OCI-LY3 (cell line): Measurements from ENCODE around the gene MAP2K7.

Experiments used
- H2AFZ ChIP-seq: fragments of 200-600, 300-600 bp; shearing (Covaris generic); 2 replicates; pipeline ENCODE4 v1.6.0; 2014; ENCODE audit warnings: antibody characterized with exemption, low read depth, low read length
- H3K27ac ChIP-seq: fragments of 200-600, 300-600 bp; sonication (generic); 2 replicates; pipeline ENCODE4 v1.5.1; 2014; ENCODE audit warnings: mild to moderate bottlenecking, low read length, moderate library complexity, mixed read lengths
- H3K27me3 ChIP-seq: fragments of 200-600, 300-600 bp; sonication (generic); 2 replicates; pipeline ENCODE4 v1.6.1; 2014; ENCODE audit warnings: low read depth, low read length, mixed read lengths
- H3K36me3 ChIP-seq: fragments of 200-600, 300-600 bp; sonication (generic); replicated peaks from 2 replicates; pipeline ENCODE3; 2014; ENCODE audit warnings: low read depth, low read length, mixed read lengths
- H3K4me1 ChIP-seq: fragments of 300-600, 200-600 bp; sonication (generic); 2 replicates; pipeline ENCODE4 v1.6.1; 2014; ENCODE audit warnings: low read length, mixed read lengths
- H3K4me2 ChIP-seq: fragments of 200-600, 300-600 bp; sonication (generic); 2 replicates; pipeline ENCODE4 v1.6.1; 2014; ENCODE audit warnings: low read length, mixed read lengths
- H3K4me3 ChIP-seq: fragments of 300-600, 200-600 bp; sonication (generic); 2 replicates; pipeline ENCODE4 v1.5.1; 2014; ENCODE audit warnings: antibody characterized with exemption, mild to moderate bottlenecking, low read length, moderate library complexity
- H3K79me2 ChIP-seq: fragments of 300-600, 200-600 bp; shearing (Covaris generic); 2 replicates; pipeline ENCODE4 v1.6.1; 2014; ENCODE audit warnings: mild to moderate bottlenecking, low read length, mixed read lengths
- H3K9ac ChIP-seq: fragments of 300-600, 200-600 bp; shearing (Covaris generic); 2 replicates; pipeline ENCODE4 v1.6.0; 2014; ENCODE audit warnings: mild to moderate bottlenecking, low read length, moderate library complexity
- H3K9me3 ChIP-seq: fragments of 200-600, 300-600 bp; shearing (Covaris generic); 2 replicates; pipeline ENCODE4 v1.6.1; 2014; ENCODE audit warnings: low read length, mixed read lengths; ENCODE audit not compliant: insufficient read depth
- H4K20me1 ChIP-seq: fragments of 200-600, 300-600 bp; sonication (generic); 2 replicates; pipeline ENCODE4 v1.6.1; 2016; ENCODE audit warnings: low read length, mixed read lengths; ENCODE audit not compliant: insufficient read depth
- EZH2phosphoT487 ChIP-seq: fragments of 200-600 bp; shearing (Covaris generic); IDR thresholded peaks from 2 replicates; pipeline ENCODE4 v1.6.1; 2018; ENCODE audit warnings: antibody characterized with exemption, mixed run types, low read depth
- TF ChIP-seq, protein P1 (sequence below): fragments of 200-600, 300-600 bp; sonication (generic); IDR thresholded peaks from 2 replicates; pipeline ENCODE4 v1.5.1; 2014; ENCODE audit warnings: antibody characterized with exemption, low read length, low read depth

The MAP2K7 gene

DNA sequence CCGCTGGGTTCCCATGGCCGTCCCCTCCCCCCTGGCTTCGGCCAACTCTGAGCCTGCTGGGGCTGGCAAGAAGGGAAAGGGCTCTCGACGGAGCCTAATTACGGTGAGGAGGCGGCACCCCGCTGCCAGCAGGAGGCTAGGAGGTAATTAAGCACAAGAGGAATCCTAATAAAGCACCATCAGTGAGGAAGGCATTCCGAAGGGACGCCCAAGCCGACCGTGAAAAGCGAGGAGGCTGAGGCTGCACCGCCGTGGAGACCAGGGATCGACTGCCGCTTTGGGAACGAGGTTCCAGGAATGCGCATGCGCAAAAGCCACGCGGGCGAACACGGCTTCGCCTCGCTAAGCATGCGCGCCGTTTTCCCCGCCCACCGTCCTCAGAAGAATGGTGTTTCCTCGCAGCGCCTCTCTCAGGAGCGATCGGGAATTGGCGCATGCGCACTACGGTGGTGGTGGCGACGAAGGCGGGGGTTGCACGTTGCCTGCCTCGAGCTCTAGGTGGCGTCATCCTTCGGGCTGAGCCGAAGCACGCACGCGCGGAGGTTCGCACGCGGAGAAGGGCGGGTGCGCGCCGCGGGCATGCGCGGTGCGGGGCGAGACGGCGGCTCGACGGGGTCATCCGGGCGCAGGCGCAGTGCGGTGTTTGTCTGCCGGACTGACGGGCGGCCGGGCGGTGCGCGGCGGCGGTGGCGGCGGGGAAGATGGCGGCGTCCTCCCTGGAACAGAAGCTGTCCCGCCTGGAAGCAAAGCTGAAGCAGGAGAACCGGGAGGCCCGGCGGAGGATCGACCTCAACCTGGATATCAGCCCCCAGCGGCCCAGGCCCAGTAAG, at the start of gene MAP2K7:
MAP2K7 (plus strand) TSS at position 634 of the 830 bp plus-strand sequence; CDS start at position 702, 68 bp downstream.
- Histone ChIP-seq H3K9me3 (no peaks in the 10 kb centered on the region), H3K36me3 (peaks cover 6% of the 10 kb centered on the region), H3K27ac (peak within 1 kb of the TSS; percentile 58), H4K20me1 (peaks cover 29% of the 10 kb centered on the region), H3K4me2 (peak within 1 kb of the TSS; percentile 99), H2AFZ (peak within 1 kb of the TSS; percentile 79), H3K27me3 (no peaks in the 10 kb centered on the region), H3K9ac (peak within 1 kb of the TSS; percentile 93), H3K4me3 (peak within 1 kb of the TSS; percentile 95), H3K4me1 (peaks cover 16% of the 10 kb centered on the region), H3K79me2 (peaks cover 52% of the 10 kb centered on the region)
- TF ChIP-seq, protein P1, sequence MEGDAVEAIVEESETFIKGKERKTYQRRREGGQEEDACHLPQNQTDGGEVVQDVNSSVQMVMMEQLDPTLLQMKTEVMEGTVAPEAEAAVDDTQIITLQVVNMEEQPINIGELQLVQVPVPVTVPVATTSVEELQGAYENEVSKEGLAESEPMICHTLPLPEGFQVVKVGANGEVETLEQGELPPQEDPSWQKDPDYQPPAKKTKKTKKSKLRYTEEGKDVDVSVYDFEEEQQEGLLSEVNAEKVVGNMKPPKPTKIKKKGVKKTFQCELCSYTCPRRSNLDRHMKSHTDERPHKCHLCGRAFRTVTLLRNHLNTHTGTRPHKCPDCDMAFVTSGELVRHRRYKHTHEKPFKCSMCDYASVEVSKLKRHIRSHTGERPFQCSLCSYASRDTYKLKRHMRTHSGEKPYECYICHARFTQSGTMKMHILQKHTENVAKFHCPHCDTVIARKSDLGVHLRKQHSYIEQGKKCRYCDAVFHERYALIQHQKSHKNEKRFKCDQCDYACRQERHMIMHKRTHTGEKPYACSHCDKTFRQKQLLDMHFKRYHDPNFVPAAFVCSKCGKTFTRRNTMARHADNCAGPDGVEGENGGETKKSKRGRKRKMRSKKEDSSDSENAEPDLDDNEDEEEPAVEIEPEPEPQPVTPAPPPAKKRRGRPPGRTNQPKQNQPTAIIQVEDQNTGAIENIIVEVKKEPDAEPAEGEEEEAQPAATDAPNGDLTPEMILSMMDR, result peak; percentile 88
- TF ChIP-seq EZH2phosphoT487, result no peak

DNA sequence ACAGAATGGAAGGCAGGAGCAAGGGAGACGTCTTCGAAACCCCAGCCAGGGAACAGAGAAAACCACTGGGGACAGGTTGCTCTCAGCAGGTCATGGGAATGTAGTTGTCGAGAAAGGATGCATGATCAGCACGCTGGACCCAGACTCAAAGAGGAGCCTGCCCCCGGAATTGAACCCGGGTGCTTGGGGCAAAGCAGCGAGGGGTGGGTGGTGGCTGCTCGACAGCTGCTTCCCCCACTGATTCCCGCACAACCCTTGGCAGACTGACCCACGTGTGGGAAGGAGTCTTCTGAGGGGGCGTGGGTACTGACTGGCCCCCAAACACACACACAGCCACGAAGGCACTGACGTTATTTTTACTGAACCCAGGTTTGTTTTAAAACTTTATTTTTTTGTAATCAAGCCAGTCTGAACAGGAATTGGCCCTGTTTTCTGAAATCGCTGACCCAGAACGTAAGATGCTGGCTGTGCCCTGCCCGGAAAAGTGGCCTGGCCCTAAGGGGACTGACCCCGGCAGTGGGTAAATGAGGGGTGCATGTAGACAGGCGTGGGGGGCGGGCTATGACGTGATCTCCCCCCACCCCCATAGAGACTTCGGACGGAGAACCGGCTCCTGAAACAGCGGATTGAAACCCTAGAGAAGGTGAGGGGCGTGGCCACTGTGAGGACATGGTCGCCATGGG, 48.1 kb upstream of the MAP2K7 start:
- Histone ChIP-seq H3K36me3 (no peaks in the 10 kb centered on the region), H4K20me1 (no peaks in the 10 kb centered on the region), H3K27ac (no peak overlapping the region), H2AFZ (no peak overlapping the region), H3K9ac (no peak overlapping the region), H3K4me2 (no peak overlapping the region), H3K4me1 (peaks cover 5% of the 10 kb centered on the region; the same call in 1 of the 2 replicates), H3K27me3 (peaks cover 11% of the 10 kb centered on the region; the same call in 1 of the 2 replicates), H3K4me3 (no peak overlapping the region), H3K9me3 (no peaks in the 10 kb centered on the region), H3K79me2 (no peaks in the 10 kb centered on the region)
- no peak for TF ChIP-seq EZH2phosphoT487
- TF ChIP-seq, protein P1, result no peak

DNA sequence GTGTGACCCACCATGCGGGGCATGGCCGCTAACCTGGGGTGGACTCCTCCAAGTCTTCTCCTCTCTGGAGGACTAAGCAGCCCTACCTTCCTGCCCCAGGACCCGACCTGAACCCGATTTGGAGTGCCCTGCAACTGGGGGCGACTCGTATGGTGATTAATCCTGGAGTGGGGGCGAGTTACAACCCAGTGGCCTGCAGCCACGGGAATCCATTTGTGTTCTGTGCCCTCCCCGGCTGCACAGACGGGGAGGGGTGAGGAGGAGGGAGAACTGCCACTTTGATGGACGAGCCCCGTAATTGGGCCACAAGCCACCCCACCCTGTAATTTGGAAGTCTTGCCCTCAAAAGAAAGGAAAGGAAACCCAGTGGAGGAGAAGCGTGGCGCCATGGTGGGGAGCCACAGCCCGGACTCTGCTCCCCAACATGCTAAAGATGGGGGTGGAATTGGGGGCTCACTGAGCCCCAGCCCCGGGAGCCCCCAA, 47.5 kb upstream of the MAP2K7 start:
- peaks cover 11% of the 10 kb centered on the region; the same call in 1 of the 2 replicates for H3K27me3 ChIP-seq

More for the DNA sequence above, 47.5 kb upstream of the MAP2K7 start:
- Histone ChIP-seq H3K4me1 (peaks cover 5% of the 10 kb centered on the region; the same call in 1 of the 2 replicates), H3K27ac (no peak overlapping the region), H3K4me2 (no peak overlapping the region), H3K79me2 (no peaks in the 10 kb centered on the region), H3K9ac (no peak overlapping the region), H3K36me3 (no peaks in the 10 kb centered on the region), H3K4me3 (no peak overlapping the region), H4K20me1 (no peaks in the 10 kb centered on the region), H3K9me3 (no peaks in the 10 kb centered on the region), H2AFZ (no peak overlapping the region)
- no peak for TF ChIP-seq EZH2phosphoT487
- TF ChIP-seq, protein P1, result no peak
